KOPT-K1 (cell line): ENCODE data around the gene RPS15.

Experiments
- H3K27ac ChIP-seq: fragments of 200-600 bp; sonication (generic); 2 replicates; pipeline ENCODE4 v1.5.1; 2016; ENCODE audit warnings: antibody characterized with exemption, mild to moderate bottlenecking, low read depth, low read length; ENCODE audit not compliant: poor library complexity, severe bottlenecking
- H3K36me3 ChIP-seq: fragments of 200-600 bp; sonication (generic); 2 replicates; pipeline ENCODE4 v1.5.1; 2017; ENCODE audit warnings: antibody characterized with exemption, mild to moderate bottlenecking, low read length, moderate library complexity; ENCODE audit not compliant: insufficient read depth
- H3K9me3 ChIP-seq: fragments of 200-600 bp; sonication (generic); 2 replicates; pipeline ENCODE4 v1.5.1; 2017; ENCODE audit warnings: antibody characterized with exemption, low read length, mild to moderate bottlenecking; ENCODE audit not compliant: insufficient read depth, poor library complexity, severe bottlenecking

Gene RPS15

DNA sequence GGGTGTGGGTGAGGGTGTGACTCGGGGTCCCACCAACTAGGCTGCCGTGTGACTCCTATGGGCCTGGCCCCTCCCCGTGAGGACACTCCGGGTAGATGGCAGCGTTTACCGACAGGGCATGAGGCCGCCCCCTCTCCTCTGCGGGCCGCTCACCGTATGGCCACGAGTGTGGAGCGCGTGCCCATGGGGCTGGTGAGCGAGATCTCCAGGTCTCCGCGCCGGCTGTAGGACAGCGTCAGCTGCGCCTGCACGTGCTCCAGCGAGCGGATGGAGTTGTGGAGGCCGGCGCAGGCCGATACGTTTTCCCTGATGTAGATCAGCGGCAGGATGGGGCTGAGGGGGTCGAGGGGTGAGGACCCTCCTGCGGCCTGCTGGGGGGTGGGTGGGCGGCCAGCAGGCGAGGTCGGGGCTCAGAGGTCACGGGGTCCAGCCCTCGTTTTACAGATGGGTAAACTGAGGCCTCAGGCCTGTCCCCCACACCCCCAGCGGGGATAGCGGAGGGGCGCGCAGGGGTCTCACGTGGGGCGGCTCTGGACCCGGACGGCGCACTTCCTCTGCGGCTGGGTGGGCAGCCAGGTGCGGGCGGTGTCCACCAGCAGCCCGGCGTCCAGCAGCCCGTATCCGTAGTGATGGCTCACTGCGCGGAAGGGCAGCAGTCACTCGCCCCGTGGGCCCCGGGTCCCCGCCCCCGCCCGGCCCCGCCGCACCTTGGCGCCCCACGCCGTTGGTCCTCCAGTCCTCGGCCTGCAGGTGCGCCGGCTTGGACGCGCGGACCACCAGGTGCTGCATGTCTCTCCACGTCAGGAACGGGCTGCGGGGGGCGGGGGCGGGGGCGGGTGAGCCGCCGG lies 45.2 kb downstream of the RPS15 start:
- no peak overlapping the region for H3K27ac ChIP-seq
- no peaks in the 10 kb centered on the region for H3K9me3 ChIP-seq
- no peaks in the 10 kb centered on the region for H3K36me3 ChIP-seq

DNA sequence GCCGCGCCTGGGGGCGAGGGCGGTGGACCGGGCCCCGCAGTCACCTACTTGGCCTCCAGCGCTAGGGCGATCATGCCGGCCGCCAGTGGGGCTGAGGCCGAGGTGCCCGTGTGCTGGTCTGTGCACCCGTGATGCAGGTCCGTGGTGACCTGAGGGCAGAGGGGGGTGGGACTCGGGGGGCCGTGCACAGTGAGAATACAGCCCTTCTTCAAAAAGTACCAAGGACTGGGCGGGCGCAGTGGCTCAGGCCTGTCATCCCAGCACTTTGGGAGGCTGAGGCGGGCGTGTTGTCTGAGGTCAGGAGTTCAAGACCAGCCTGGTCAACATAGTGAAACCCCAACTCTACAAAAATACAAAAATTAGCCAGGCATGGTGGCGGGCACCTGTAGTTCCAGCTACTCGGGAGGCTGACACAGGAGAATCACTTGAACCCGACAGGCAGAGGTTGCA lies 45.8 kb downstream of the RPS15 start:
- Histone ChIP-seq H3K27ac (no peak overlapping the region), H3K9me3 (no peaks in the 10 kb centered on the region), H3K36me3 (no peaks in the 10 kb centered on the region)

DNA sequence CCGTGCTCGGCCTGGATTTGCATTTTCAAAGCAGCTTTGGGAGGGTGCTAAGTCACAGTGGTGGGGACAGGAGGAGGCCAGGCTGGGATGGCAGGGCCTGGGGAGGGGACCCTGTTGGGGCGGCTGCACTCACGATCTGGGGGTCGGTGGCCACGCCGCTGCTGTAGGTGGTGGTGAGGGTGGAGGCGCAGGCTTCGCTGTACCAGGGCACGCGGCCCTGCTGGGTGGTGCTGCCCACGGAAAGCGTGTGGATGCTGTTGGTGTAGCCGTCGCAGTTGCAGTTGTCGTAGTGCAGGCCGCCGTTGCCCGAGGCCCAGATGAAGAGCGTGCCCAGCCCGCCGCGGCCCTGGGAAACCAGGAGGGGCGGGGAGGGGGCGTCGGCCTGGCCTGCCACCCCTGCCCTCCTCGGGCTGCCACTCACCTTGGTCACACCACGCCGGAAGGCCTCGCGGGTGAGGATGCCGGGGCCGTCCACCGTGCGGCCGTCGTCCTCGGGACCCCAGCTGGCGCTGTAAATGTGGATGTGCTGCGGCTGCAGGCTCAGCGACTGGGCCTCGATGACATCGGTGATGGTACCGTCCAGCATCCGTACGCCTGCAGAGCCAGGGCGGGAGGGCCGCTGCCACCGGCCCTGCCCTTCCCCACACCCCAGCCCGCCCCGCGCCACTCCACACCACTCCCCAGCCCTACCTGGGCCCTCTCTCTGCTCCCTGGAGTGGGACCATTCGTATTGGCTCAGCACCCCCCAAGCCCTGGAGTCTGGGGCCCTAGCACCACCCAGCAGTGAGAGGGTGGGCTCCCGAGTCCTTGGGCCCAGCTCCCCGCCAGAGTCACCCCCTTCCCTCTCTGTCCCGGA lies 48.8 kb downstream of the RPS15 start:
- Histone ChIP-seq H3K27ac (no peak overlapping the region), H3K36me3 (no peaks in the 10 kb centered on the region), H3K9me3 (no peaks in the 10 kb centered on the region)

DNA sequence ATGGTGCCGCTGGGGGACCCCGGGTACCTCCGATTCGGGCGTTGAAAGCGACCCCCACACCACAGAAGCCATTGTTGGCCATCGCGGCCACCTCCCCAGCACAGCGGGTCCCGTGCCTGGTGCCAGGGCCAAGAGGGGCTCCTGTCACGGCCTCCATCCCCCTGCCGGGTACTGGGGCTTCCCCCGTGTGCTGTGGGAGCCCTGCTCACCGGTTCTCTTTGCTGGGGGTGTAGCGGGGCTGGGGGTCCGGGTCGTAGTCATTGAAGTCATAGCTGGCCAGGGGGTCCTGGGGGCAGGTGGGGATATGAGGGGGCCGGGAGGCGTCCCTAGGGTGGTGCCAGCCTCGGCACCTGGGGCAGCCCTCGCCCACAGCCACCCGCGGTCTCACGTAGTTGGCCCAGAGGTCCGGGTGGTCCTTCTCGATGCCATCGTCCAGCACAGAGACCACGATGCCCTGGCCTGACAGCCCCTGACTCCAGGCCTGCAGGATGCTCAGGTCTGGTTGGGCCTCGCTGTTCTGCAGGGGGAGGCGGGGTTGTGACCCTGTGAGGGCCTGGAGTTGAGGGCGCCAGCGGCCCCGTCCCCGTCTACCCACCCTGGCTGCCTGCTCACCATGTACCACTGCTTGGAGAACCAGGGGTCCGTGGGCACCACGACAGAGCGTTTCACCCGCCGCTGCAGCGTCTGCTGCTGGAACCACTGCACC lies 49.5 kb downstream of the RPS15 start:
- Histone ChIP-seq H3K9me3 (no peaks in the 10 kb centered on the region), H3K36me3 (no peaks in the 10 kb centered on the region), H3K27ac (peak overlapping the region; percentile 30)

DNA sequence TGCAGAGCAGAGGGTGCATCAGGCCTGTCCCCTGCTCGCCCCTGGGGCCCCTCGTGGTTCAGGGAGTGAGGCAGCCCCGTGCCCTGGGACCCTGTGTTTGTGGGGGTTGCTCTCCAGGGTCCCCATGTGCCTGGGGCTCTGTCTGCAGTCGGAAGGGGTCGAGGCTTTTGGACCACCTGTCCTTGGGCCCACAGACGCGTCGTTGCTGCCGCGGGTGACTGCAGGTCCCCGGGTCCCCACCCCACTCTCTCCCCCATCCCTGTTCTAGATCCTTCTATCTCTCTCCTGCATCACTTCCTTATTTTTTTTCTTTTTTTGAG lies 50.0 kb downstream of the RPS15 start:
- peak overlapping the region; percentile 30 for H3K27ac ChIP-seq
- H3K36me3 ChIP-seq, result no peaks in the 10 kb centered on the region
- H3K9me3 ChIP-seq, result no peaks in the 10 kb centered on the region

DNA sequence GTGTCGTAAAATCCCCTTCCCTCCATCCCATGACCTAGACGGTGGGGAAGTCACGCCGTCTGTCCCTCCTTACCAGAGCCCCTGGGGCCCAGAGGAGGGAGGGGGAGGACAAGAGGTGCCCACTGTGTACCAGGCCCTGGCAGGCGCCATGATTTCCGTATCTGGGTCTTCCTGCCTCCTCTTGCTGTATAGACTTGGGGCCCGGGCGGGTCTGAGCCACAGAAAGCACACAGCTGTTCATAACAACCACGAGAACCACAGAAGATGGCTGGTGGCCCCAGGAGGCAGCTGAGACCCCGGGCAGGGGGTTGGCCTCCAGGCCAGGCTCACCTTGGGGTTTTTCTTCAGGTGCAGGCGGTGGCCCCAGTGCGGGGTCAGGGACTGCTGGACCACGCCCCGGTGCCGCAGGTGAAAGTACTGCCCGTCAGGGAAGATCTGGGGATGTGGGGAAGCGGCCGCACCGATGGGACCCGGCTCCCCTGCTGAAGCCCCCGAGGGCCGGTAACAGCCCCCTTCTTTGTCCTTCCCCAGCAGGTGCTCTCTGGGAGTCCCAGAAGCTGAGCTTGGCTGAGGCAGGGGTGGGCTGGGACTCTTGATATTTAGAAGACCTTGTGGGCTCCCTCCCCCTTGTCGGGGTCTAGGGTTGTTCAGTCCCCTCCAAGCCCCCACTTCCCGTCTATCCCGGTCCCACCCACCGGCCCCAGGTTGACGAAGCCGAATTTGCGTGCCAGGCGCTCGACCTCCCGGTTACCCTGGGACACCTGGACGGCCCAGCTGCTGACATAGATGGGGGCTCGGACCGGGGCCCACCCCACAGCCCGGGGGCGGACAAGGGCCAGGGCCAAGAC lies 51.5 kb downstream of the RPS15 start:
- no peaks in the 10 kb centered on the region for H3K36me3 ChIP-seq
- H3K9me3 ChIP-seq, result no peaks in the 10 kb centered on the region
- peak overlapping the region; percentile 75 for H3K27ac ChIP-seq
